ENCODE data around the gene SIN3A.

Gene SIN3A

GRCh38 chr15:75371901-75372688 is 79.4 kb downstream of the SIN3A start:
- DNase-seq, result no peak

- DNase-seq, result no peak
These were observed 80.0 kb downstream of the SIN3A start for GRCh38 chr15:75371486-75371885.

DNA sequence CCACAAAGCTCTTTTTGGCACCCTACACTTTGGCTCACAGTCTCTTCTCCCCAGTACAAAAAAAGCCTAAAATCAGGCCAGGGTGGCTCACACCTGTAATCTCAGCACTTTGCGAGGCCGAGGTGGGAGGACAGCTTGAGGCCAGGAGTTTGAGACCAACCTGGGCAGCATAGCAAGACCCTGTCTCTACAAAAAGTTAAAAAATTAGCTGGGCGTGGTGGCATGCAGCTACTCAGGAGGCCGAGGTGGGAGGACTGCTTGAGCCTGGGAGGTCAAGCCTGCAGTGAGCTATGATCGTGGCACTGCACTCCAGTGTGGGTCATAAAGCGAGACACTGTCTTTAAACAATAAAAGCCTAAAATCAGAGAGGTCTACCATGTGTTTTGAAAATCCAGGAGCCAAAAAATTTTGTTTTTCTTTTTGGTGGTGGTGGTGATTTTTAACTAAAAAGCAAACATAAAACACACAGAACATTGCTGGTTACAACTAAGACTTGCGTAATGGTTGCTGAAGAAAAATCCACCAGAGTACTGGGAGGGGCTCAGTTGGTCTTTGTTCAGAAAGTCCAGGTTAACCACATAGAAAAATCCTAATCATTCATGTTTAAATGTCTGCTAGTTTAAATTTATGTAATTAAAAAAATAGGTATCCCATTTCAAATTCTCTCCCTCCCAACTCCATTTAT is 81.5 kb downstream of the SIN3A start:
- no peak for DNase-seq

GRCh38 chr15:75368689-75369239 is 82.7 kb downstream of the SIN3A start:
- peak; percentile 32 for DNase-seq

DNA sequence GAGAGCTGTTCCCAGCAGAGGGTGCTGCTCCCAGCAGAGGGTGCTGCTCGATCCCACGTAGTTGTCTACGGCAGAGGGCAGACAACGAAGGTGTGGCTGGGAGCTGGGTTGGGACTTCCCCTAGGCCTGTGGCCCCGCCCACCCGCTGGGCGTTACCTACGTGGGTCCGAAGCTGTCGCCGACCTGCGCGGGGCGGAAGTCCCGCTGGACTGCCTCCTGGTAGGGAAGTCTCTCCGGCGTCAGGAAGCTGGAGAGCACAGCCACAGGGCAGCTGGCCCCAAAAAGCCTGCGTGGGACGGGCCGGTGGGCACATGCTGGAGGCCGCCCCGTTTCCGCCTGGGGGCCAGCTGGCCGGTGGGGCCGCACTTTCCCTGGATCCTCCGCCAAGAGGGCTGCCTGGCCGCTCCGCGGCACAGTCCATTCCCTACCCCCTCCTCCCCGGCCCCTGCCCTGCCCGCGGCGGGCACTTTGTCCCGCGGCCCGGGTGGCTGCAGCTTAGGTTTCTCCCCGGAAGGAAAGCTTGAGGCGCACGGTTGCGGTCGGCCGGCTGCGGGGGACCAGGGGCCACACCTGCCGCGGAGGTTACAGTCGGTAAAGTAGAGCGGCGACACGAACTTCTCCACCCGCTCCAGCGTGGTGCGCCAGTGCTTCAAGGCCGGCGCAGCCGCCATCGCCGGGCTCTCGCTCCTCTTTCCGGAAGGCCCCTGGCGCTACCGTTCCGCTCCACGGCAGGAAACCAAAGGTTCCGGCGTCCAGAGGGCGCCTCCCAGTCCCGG is 83.4 kb downstream of the SIN3A start, which contains the start of gene MAN2C1:
Gene MAN2C1, minus strand, starts transcription at position 695 of the 776 bp plus-strand sequence. Its CDS starts 24 bp downstream, at position 671.
- DNase-seq, result peak; percentile 98

- DNase-seq, result no peak
These were observed 84.0 kb downstream of the SIN3A start for GRCh38 chr15:75367406-75367912.

DNA sequence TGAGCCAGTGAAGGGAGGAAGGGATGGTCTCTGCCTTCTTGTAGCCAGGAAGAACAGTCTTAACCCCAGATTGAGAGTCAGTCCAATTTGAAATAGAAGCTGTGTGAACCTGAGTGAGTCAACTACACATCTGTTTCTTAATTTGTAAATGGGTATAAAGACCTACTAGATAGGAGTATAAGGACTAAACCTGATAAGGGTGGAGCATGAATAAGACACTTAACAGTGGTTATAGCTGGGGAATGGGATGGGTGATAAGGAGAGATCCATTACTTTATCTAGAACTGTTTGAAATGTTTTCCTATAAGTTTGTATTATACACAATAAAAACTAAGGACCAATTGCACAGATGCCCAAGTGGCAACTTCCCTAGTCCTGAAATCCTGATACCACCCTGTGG is 84.5 kb downstream of the SIN3A start:
- peak; percentile 51 for DNase-seq

DNA sequence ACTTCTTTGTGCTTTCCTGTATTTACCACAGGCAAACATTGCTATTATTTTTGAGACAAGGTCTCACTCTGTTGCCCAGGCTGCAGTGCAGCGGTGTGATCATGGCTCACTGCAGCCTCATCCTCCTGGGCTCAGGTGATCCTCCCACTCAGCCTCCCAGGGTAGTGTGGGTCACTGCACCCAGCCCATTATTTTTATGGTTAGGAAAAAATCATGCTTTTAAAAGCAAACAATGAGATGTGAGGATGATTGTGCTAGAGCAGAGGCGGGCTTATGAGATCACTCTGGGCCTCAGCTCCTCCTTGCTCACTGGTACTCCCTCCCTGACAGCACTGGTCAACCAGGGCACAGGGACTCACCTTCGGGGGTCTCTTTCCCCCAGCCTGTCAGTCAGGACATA is 85.3 kb downstream of the SIN3A start:
- no peak for DNase-seq

DNA sequence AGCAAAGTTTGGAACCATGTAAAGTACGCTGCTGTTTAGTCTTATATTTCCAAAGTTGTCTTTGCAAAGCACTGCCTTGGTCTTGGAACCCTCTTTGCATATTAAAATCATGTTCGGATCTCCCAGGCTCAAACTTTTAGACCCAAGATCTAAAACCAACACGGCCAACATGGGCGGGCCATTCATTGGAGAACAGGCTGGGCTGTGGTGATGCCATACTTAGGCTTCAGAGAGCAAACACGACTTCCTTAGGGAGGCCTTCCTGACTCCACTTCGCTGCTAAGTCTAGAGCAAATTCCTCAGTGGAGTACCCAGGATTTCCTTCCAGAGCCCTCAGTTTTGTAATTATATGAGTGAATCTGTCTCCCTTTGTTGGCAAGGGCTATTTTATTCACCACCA is 86.6 kb downstream of the SIN3A start:
- no peak for DNase-seq

GRCh38 chr15:75363786-75364185 is 87.7 kb downstream of the SIN3A start:
- no peak for DNase-seq

- DNase-seq, result peak; percentile 27
These were observed 88.7 kb downstream of the SIN3A start for GRCh38 chr15:75362642-75363249.

- no peak for DNase-seq
These were observed 89.4 kb downstream of the SIN3A start for GRCh38 chr15:75361989-75362641.

- DNase-seq, result no peak
These were observed 90.0 kb downstream of the SIN3A start for GRCh38 chr15:75361361-75361988.

DNA sequence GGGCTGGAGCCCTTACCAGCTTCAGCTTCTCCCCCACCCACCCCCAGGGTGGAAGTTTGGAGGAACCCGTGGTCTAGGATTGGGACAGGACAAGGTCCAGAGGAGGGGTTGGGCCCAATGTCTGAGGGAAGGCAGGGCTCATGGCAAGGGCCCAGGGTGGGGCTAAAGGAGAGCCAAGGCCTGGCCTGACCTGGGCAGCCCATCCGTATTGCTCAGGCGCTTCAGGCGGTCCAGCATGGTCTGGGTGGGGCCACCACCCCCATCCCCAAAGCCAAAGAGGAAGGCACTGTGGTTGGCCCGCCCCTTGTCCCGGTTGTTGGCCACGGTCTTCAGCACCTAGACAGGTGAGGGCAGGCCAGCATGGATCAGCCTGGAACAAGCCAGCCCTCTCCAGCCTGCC is 90.6 kb downstream of the SIN3A start:
- no peak for DNase-seq

DNA sequence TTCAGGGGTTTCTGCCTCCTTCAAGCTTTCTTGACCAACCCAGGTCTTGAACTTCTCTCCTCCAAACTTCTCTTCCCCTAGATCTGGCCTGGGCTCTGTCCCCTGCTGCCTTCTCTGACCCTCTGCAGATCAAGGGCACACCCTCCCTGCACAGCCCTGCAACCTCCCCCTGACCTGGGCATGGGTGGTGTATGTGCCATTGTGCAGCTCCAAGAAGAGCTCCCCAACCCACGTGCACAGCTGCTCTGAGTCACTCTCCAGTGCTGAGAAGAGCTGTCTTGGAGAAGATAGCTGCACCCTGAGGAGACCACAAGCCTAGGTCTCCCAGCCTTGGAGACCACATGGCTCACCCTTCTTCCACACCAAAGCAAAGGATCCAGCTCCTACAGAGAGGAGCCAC is 91.1 kb downstream of the SIN3A start:
- DNase-seq, result peak; percentile 45

DNA sequence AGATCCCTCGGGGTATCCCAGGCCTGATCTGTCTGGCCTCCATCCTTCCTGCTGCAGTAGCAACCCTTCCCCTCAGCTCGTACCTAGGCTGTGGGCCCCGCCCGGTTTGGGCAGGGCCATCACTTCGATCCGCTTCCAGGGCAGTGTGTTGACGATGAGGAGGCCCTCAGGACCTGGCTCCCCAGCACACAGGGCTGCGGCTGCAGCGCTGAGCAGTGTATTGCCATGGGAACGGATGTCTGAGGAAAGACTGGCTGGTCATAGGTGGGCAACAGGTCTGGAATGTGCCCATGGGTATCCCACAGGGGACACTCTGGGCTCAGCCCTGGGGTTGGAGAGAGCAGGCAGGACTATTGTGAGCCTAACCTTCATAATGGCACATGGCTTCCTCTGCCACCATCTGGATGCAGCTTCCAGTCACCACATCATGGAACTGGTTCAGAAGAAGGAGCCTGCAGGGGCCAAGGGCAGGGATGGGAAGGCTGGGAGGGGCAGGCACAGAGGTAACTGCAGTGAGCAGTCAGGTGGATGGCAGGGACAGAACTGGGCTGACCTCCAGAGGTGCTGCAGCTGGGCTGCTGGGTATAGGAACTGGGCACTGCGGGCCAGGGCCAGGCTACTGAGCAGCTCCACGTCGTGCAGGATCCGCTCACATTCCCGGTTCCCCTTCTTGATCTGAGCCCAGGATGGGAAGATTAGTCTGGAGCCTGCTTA is 91.8 kb downstream of the SIN3A start:
- DNase-seq, result no peak

- no peak for DNase-seq
These were observed 92.5 kb downstream of the SIN3A start for GRCh38 chr15:75358771-75359536.

GRCh38 chr15:75357976-75358673 is 93.4 kb downstream of the SIN3A start:
- no peak for DNase-seq

GRCh38 chr15:75356517-75356916 is 95.0 kb downstream of the SIN3A start:
- no peak for DNase-seq

All from hematopoietic multipotent progenitor cell treated with erythropoietin and hydrocortisone succinate and interleukin-3 and kit ligand, for 4 days (in vitro differentiated cells).